ENCODE results near the gene SIPA1L3.

Gene SIPA1L3

DNA sequence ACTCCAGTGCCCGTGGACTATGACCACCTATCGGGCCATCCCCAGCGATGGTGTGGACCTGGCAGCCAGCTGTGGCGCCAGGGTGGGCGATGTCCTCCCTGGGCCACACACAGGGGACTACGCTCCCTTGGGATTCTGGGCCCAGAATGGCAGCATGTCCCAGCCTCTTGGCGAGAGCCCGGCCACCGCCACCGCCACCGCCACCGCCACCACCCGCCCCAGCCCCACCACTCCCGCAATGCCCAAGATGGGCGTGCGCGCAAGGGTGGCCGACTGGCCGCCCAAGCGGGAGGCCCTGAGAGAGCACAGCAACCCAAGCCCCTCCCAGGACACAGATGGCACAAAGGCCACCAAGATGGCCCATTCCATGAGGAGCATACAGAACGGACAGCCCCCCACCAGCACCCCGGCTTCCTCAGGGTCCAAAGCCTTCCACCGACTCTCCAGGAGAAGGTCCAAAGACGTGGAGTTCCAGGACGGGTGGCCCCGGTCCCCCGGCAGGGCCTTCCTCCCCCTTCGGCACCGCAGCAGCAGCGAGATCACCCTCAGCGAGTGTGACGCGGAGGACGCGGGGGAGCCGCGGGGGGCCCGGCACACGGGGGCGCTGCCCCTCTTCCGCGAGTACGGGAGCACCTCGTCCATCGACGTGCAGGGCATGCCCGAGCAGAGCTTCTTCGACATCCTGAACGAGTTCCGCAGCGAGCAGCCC lies 174.7 kb downstream of the SIPA1L3 start:
- DNase-seq (ENCODE audit: low read depth in 2 of 2) = no peak
- TF ChIP-seq CTCF (IDR thresholded peaks at IDR 0.05; ENCODE audit: low read depth, low read length) = no peak
- H3K4me3 ChIP-seq (replicated peaks in 1 of 2; ENCODE audit: low read depth in 2 of 2, low read length in 2 of 2) = no peak overlapping the region

- no peak overlapping the region for H3K4me3 ChIP-seq (replicated peaks in 1 of 2; ENCODE audit: low read depth in 2 of 2, low read length in 2 of 2)
- no peak for TF ChIP-seq CTCF (IDR thresholded peaks at IDR 0.05; ENCODE audit: low read depth, low read length)
- no peak for DNase-seq (ENCODE audit: low read depth in 2 of 2)
Observed at GRCh38 chr19:38082256-38083118, 175.5 kb downstream of the SIPA1L3 start.

DNA sequence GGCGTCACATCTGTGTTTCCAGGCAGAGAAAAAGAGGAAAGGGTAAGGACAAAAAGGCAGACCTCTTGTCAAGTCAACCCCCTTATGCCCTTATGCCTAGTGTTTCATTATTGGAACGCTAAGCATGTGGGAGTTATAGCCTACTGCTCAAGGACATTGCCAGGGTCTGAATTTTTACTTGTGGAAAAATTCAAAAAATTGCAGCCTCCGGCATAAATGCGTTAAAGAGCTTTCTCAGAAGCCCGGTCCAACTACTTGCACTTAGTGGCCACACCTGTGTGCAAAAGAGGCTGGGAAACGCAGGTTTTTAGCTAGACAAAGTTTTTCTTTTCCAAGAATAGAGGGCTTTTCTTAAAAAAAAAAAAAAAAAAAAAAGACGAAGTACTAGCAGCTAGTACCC lies 177.2 kb downstream of the SIPA1L3 start:
- no peak for DNase-seq (ENCODE audit: low read depth in 2 of 2)
- H3K4me3 ChIP-seq (replicated peaks in 1 of 2; ENCODE audit: low read depth in 2 of 2, low read length in 2 of 2) = no peak overlapping the region
- TF ChIP-seq CTCF (IDR thresholded peaks at IDR 0.05; ENCODE audit: low read depth, low read length) = no peak

DNA sequence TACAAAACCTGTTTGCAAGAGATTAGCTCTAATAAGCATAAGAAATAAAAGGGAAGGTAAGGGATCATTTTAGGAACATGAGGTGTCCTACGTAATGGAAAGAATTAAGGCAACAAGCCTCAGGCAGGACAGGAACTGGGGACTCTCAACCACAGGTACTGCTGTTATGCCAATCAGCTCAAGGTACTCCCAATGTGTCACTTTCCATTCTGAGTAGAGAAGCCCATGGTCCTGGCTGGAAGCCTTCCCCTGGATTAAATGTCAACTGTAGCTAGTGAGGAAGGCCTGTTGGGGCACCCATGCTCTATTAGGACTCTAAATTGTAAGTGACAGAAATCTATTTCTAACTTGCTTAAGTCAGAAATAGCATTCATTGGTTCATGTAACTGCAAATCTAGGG lies 182.4 kb downstream of the SIPA1L3 start:
- no peak for TF ChIP-seq CTCF (IDR thresholded peaks at IDR 0.05; ENCODE audit: low read depth, low read length)
- H3K4me3 ChIP-seq (replicated peaks in 1 of 2; ENCODE audit: low read depth in 2 of 2, low read length in 2 of 2) = no peak overlapping the region
- no peak for DNase-seq (ENCODE audit: low read depth in 2 of 2)

DNA sequence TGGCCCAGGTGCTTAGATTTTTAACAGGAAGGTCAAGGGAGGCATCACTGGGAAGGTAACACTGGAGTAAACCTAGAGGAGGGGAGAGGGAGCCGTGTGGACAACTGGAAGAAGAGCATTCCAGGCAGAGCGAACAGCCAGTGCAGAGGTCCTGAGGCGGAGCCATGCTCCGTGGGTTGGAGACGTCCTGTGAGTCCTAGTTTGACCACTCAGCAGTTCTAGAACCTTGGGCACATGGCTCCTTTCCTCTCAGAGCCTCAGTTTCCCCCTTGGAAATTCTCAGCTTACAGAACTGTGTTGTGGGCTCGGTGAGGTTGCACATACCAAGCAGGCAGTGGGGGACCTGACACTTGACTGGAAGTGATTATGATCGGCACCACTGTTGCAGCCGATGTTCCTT lies 186.1 kb downstream of the SIPA1L3 start:
- no peak overlapping the region for H3K4me3 ChIP-seq (replicated peaks in 1 of 2; ENCODE audit: low read depth in 2 of 2, low read length in 2 of 2)
- DNase-seq (ENCODE audit: low read depth in 2 of 2) = no peak
- no peak for TF ChIP-seq CTCF (IDR thresholded peaks at IDR 0.05; ENCODE audit: low read depth, low read length)

GRCh38 chr19:38093587-38093986 lies 186.6 kb downstream of the SIPA1L3 start:
- DNase-seq (ENCODE audit: low read depth in 2 of 2) = no peak
- no peak for TF ChIP-seq CTCF (IDR thresholded peaks at IDR 0.05; ENCODE audit: low read depth, low read length)
- H3K4me3 ChIP-seq (replicated peaks in 1 of 2; ENCODE audit: low read depth in 2 of 2, low read length in 2 of 2) = no peak overlapping the region

Measured in cardiac fibroblast (primary cell).